ENCODE measurements around the gene ANAPC13.

Gene ANAPC13

DNA sequence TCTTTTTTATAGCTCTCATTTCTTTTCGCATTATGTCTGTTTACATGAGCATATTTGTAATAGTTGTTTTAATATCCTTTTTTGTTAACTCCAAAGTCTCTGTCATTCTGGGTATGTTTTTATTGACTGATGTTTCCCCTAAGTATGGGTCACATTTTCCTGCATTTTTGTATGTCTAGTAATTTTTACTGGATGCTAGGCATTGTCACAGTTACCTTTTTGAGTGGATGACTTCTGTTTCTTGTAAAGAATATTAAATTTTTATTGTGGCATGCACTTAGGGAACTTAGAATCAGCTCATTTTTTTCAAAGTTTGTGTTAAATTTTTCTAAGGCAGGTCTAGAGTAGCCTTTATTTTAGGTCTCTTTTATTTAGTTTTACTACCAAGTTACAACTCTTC lies 40.7 kb downstream of the ANAPC13 start:
- H3K36me3 ChIP-seq = no peaks in the 10 kb centered on the region
- no peak for TF ChIP-seq CTCF (IDR thresholded peaks at IDR 0.05; ENCODE audit: low read depth, low read length)

GRCh38 chr3:134441821-134442220 lies 44.0 kb downstream of the ANAPC13 start:
- DNase-seq = no peak
- Histone ChIP-seq H3K27ac (no peak overlapping the region), H3K27me3 (ENCODE audit: insufficient read depth, low read depth, severe bottlenecking) (no peaks in the 10 kb centered on the region), H3K36me3 (no peaks in the 10 kb centered on the region), H3K4me3 (ENCODE audit: low read depth, low read length) (no peak overlapping the region), H3K9me3 (ENCODE audit: severe bottlenecking) (peaks cover 3% of the 10 kb centered on the region)
- no peak for TF ChIP-seq CTCF (IDR thresholded peaks at IDR 0.05; ENCODE audit: low read depth, low read length)

More for the DNA sequence above, 40.7 kb downstream of the ANAPC13 start:
- DNase-seq = no peak
- Histone ChIP-seq H3K9me3 (ENCODE audit: severe bottlenecking) (peaks cover 3% of the 10 kb centered on the region), H3K27me3 (ENCODE audit: insufficient read depth, low read depth, severe bottlenecking) (no peaks in the 10 kb centered on the region), H3K4me3 (ENCODE audit: low read depth, low read length) (no peak overlapping the region), H3K27ac (peak overlapping the region; percentile 84)

- Histone ChIP-seq H3K4me3 (ENCODE audit: low read depth, low read length) (no peak overlapping the region), H3K36me3 (no peaks in the 10 kb centered on the region), H3K27me3 (ENCODE audit: insufficient read depth, low read depth, severe bottlenecking) (no peaks in the 10 kb centered on the region), H3K27ac (no peak overlapping the region), H3K9me3 (ENCODE audit: severe bottlenecking) (peaks cover 3% of the 10 kb centered on the region)
- no peak for TF ChIP-seq CTCF (IDR thresholded peaks at IDR 0.05; ENCODE audit: low read depth, low read length)
- no peak for DNase-seq
Measured at GRCh38 chr3:134441321-134441720, 44.5 kb downstream of the ANAPC13 start.

- no peak for TF ChIP-seq CTCF (IDR thresholded peaks at IDR 0.05; ENCODE audit: low read depth, low read length)
- Histone ChIP-seq H3K27ac (no peak overlapping the region), H3K4me3 (ENCODE audit: low read depth, low read length) (no peak overlapping the region), H3K9me3 (ENCODE audit: severe bottlenecking) (peaks cover 4% of the 10 kb centered on the region), H3K36me3 (no peaks in the 10 kb centered on the region; the same call in 1 of the 2 replicates), H3K27me3 (ENCODE audit: insufficient read depth, low read depth, severe bottlenecking) (no peaks in the 10 kb centered on the region)
- no peak for DNase-seq
Measured at GRCh38 chr3:134437211-134437752, 48.5 kb downstream of the ANAPC13 start.

DNA sequence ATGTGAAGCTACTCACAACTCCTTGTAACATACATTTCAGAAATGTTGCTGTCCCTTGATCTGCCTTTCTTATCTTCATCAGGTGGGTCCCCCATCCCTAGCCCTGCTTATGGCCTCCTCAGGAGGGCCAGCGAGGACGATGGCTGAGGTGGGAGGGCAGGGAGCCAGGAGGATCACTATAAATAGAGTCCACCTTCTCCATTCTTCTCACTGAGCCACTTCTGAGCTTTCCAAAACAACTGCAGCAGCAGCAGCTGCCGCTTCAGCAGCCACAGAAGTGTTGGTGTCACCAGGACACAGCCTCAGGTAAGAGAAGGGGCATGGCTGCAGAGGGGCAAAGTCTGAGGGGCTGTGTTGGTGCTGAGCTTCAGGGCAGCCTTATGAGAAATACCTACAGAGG lies 53.5 kb downstream of the ANAPC13 start:
- no peaks in the 10 kb centered on the region for H3K27me3 ChIP-seq (ENCODE audit: insufficient read depth, low read depth, severe bottlenecking)
- TF ChIP-seq CTCF (IDR thresholded peaks at IDR 0.05; ENCODE audit: low read depth, low read length) = no peak
- no peaks in the 10 kb centered on the region; the same call in 1 of the 2 replicates for H3K36me3 ChIP-seq
- H3K27ac ChIP-seq = peak overlapping the region; percentile 84
- no peak overlapping the region for H3K4me3 ChIP-seq (ENCODE audit: low read depth, low read length)
- no peak for DNase-seq
- H3K9me3 ChIP-seq (ENCODE audit: severe bottlenecking) = peaks cover 4% of the 10 kb centered on the region

GRCh38 chr3:134430950-134431445 lies 54.8 kb downstream of the ANAPC13 start:
- H3K27me3 ChIP-seq (ENCODE audit: insufficient read depth, low read depth, severe bottlenecking) = no peaks in the 10 kb centered on the region
- TF ChIP-seq CTCF (IDR thresholded peaks at IDR 0.05; ENCODE audit: low read depth, low read length) = no peak
- no peak overlapping the region for H3K4me3 ChIP-seq (ENCODE audit: low read depth, low read length)
- no peaks in the 10 kb centered on the region; the same call in 1 of the 2 replicates for H3K36me3 ChIP-seq
- peak overlapping the region; percentile 84 for H3K27ac ChIP-seq
- DNase-seq = peak; percentile 94
- H3K9me3 ChIP-seq (ENCODE audit: severe bottlenecking) = peaks cover 4% of the 10 kb centered on the region
